Measurements from ENCODE around the gene NIT2. TPM values are rescaled to one million over a fixed set of nuclear protein-coding genes. Genes with fewer than 3 reads are reported as not detected.

NIT2 gene
- total and polyA plus RNA-seq, 2 of the 4 experiments (the other 2 are of a cell fraction) = 12.4 to 27.1 TPM

- Histone ChIP-seq H3K9ac (ENCODE audit: low read depth, low read length) (no peak overlapping the region), H2AFZ (replicated peaks; ENCODE audit: low read length, poor library complexity) (no peak overlapping the region), H3K9me1 (ENCODE audit: insufficient read depth, low read length) (no peaks in the 10 kb centered on the region), H3K14ac (replicated peaks; ENCODE audit: low read depth, low read length) (no peak overlapping the region), H3K4me2 (ENCODE audit: low read depth, low read length) (no peak overlapping the region), H3K18ac (ENCODE audit: low read depth, low read length) (no peak overlapping the region), H3K4me3 (ENCODE audit: insufficient read depth, low read depth, low read length) (no peak overlapping the region), H4K5ac (ENCODE audit: low read depth, low read length) (no peak overlapping the region), H2BK15ac (ENCODE audit: low read depth, low read length) (no peak overlapping the region), H2AK5ac (ENCODE audit: low read depth, low read length) (no peak overlapping the region), H3K36me3 (ENCODE audit: control insufficient read depth, insufficient read depth, low read length) (peaks cover 21% of the 10 kb centered on the region), H3K56ac (ENCODE audit: extremely low read depth, insufficient read depth, low read length) (no peak overlapping the region), H4K91ac (ENCODE audit: insufficient read depth, low read depth, low read length) (no peak overlapping the region), H2BK120ac (ENCODE audit: low read depth, low read length) (no peak overlapping the region), H3K4me1 (ENCODE audit: control insufficient read depth, insufficient read depth, low read length) (peaks cover 6% of the 10 kb centered on the region; the same call in 1 of the 2 replicates), H3K23ac (ENCODE audit: low read depth, low read length) (no peak overlapping the region), H3K4ac (ENCODE audit: low read depth, low read length) (no peak overlapping the region), H3K27ac (ENCODE audit: insufficient read depth, low read length) (no peak overlapping the region), H3K9me3 (ENCODE audit: control insufficient read depth, insufficient read depth, low read length) (no peaks in the 10 kb centered on the region), H2BK20ac (ENCODE audit: low read depth, low read length) (no peak overlapping the region), H3K79me1 (ENCODE audit: low read depth in 1 of 2, low read length in 2 of 2) (peaks cover 0 to 7% of the 10 kb centered on the region in 2 experiments; a peak in 3 of 4 replicates), H3K27me3 (ENCODE audit: control insufficient read depth, insufficient read depth, low read length) (no peaks in the 10 kb centered on the region), H4K20me1 (ENCODE audit: insufficient read depth, low read length) (no peaks in the 10 kb centered on the region; the same call in 1 of the 2 replicates), H2BK5ac (ENCODE audit: low read depth, low read length, poor library complexity, severe bottlenecking) (peak overlapping the region; percentile 54), H4K8ac (ENCODE audit: low read depth in 2 of 2, low read length in 2 of 2) (no peak overlapping the region), H2AK9ac (replicated peaks; ENCODE audit: low read depth, low read length, poor library complexity) (no peak overlapping the region)
- dilution Hi-C loops (cut with HindIII; ENCODE audit: low sequenced_read_pairs, unreplicated experiment) = no loop called here
- POLR2A ChIA-PET (ENCODE audit: unreplicated experiment) = no interaction called here
- TF ChIP-seq MAFK (IDR thresholded peaks at IDR 0.05; ENCODE audit: low read depth, low read length) (no peak), RCOR1 (IDR thresholded peaks at IDR 0.05; ENCODE audit: insufficient replicate concordance, low read length) (no peak), RFX5 (IDR thresholded peaks at IDR 0.05; ENCODE audit: low read depth, low read length) (no peak), MAZ (IDR thresholded peaks at IDR 0.05; ENCODE audit: borderline replicate concordance, low read depth, low read length) (no peak), ELK1 (IDR thresholded peaks at IDR 0.05; ENCODE audit: borderline replicate concordance, low read depth, low read length) (no peak), FOS (IDR thresholded peaks at IDR 0.05; ENCODE audit: low read depth, low read length) (no peak), USF2 (IDR thresholded peaks at IDR 0.05; ENCODE audit: low read depth, low read length) (no peak), MXI1 (IDR thresholded peaks at IDR 0.05; ENCODE audit: borderline replicate concordance, low read depth, low read length) (no peak), SMC3 (IDR thresholded peaks at IDR 0.05; ENCODE audit: low read depth, low read length) (no peak), NFE2L2 (IDR thresholded peaks at IDR 0.05; ENCODE audit: low read depth, low read length) (no peak), POLR2A (IDR thresholded peaks at IDR 0.05; ENCODE audit: low read depth, low read length) (no peak), RAD21 (IDR thresholded peaks at IDR 0.05; ENCODE audit: low read length) (no peak), CEBPB (IDR thresholded peaks at IDR 0.05; ENCODE audit: low read depth, low read length) (no peak), BHLHE40 (IDR thresholded peaks at IDR 0.05; ENCODE audit: low read depth, low read length) (no peak), CTCF (conservative IDR thresholded peaks at IDR 0.05; ENCODE audit: low read depth, low read length) (no peak), CHD1 (IDR thresholded peaks at IDR 0.05; ENCODE audit: low read depth, low read length) (no peak)
- in situ Hi-C loops (cut with MboI; ENCODE audit: low sequenced_read_pairs) = loop anchor here (10.0 kb wide), 1 partner anchor 284 kb away; no protein-coding TSS in a partner anchor
- BruUV-seq (replicated peaks) = no TSS peak
- no CpG with 5 or more reads among the region's 2 CpGs for WGBS, 2 experiments (ENCODE audit: extremely low coverage in 2 of 2, insufficient read length in 1 of 2)
- intact Hi-C loops (cut with micrococcal nuclease) = loop anchor here (10.0 kb wide), 1 partner anchor 884 kb away; no protein-coding TSS in a partner anchor
- DNase-seq (no peak), ATAC-seq (ENCODE audit: low read depth) (no peak)
- CTCF ChIA-PET = no interaction called here
Observed at GRCh38 chr3:100311011-100311410, 23.5 kb upstream of the NIT2 start.
